ENCODE measurements around the gene SUFU.
A peak's percentile ranks its signal among the peaks of the same experiment; 100 is the strongest.

Gene SUFU

GRCh38 chr10:102648269-102648888 lies 144.6 kb downstream of the SUFU start:
- H3K4me3 ChIP-seq (ENCODE audit: low read depth, low read length): peak overlapping the region; percentile 90
- no peak for TF ChIP-seq CTCF (IDR thresholded peaks at IDR 0.05; ENCODE audit: insufficient read depth, low read depth, low read length, missing control alignments)
- DNase-seq (ENCODE audit: low read depth): no peak

GRCh38 chr10:102648889-102649796 lies 145.4 kb downstream of the SUFU start:
- peak overlapping the region; percentile 90 for H3K4me3 ChIP-seq (ENCODE audit: low read depth, low read length)
- TF ChIP-seq CTCF (IDR thresholded peaks at IDR 0.05; ENCODE audit: insufficient read depth, low read depth, low read length, missing control alignments): no peak
- peak; percentile 59 for DNase-seq (ENCODE audit: low read depth)

GRCh38 chr10:102649797-102650654 lies 146.3 kb downstream of the SUFU start:
- peak overlapping the region; percentile 90 for H3K4me3 ChIP-seq (ENCODE audit: low read depth, low read length)

GRCh38 chr10:102650655-102651454 lies 147.1 kb downstream of the SUFU start:
- peak overlapping the region; percentile 90 for H3K4me3 ChIP-seq (ENCODE audit: low read depth, low read length)
- peak; percentile 37 for DNase-seq (ENCODE audit: low read depth)
- no peak for TF ChIP-seq CTCF (IDR thresholded peaks at IDR 0.05; ENCODE audit: insufficient read depth, low read depth, low read length, missing control alignments)

More at GRCh38 chr10:102649797-102650654, 146.3 kb downstream of the SUFU start:
- no peak for TF ChIP-seq CTCF (IDR thresholded peaks at IDR 0.05; ENCODE audit: insufficient read depth, low read depth, low read length, missing control alignments)
- no peak for DNase-seq (ENCODE audit: low read depth)

DNA sequence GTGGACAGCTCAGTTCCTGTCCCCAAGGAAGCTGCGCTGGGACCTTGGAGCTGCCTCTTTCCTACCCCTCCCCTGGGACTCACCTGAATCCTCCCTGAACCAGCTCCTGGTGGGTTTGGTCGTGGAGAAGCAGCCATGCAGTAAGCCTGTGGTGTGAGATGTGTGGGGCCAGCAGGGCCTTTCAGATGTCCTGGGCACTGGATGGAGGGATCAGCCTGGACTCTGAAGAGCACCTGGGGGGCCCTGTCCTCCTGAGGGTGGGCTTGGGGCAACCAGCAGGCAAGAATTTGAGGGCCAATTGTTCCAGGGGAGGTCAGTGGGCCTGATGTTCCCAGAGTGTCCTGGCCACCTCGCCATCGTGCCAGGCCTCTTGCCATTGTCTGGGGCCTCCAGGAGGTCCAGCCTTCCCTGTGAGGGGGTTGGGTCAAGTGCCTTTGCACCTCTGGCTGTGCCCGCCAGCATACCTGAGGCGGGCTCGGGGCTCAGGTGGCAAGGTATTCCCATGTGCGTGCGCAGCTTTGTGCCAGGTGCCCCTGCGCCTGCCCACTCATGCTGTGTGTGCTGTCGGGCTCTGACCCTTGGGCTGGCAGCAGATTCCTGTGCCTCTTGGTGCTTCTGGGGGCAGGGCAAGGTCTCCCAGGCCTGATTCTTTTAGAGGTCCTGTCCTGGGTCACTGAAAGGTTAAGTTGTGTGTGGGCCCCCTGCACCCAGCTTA lies 147.8 kb downstream of the SUFU start:
- peak overlapping the region; percentile 90 for H3K4me3 ChIP-seq (ENCODE audit: low read depth, low read length)
- no peak for TF ChIP-seq CTCF (IDR thresholded peaks at IDR 0.05; ENCODE audit: insufficient read depth, low read depth, low read length, missing control alignments)
- DNase-seq (ENCODE audit: low read depth): peak; percentile 49
